Measurements from ENCODE around the gene SLCO6A1.

DNA sequence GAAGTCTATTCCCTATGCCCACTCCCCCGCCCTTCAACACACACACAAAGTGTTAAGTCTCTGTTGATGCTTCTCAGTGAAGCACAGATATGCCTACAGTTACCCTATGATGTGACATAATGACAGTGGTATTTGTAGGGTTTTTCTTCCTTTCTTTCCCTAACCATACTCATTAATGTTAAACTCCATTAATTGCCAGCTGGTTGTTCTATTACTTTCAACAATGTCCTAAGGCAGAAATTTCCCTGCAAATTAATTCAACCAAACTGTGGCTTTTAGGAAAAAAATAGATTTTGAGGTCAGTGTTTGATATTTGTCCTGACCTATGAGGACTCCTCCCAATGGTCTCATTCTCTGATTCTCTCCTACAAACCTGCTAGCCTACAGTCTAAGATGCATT is 38.2 kb upstream of the SLCO6A1 start:
- TF ChIP-seq, protein P1, sequence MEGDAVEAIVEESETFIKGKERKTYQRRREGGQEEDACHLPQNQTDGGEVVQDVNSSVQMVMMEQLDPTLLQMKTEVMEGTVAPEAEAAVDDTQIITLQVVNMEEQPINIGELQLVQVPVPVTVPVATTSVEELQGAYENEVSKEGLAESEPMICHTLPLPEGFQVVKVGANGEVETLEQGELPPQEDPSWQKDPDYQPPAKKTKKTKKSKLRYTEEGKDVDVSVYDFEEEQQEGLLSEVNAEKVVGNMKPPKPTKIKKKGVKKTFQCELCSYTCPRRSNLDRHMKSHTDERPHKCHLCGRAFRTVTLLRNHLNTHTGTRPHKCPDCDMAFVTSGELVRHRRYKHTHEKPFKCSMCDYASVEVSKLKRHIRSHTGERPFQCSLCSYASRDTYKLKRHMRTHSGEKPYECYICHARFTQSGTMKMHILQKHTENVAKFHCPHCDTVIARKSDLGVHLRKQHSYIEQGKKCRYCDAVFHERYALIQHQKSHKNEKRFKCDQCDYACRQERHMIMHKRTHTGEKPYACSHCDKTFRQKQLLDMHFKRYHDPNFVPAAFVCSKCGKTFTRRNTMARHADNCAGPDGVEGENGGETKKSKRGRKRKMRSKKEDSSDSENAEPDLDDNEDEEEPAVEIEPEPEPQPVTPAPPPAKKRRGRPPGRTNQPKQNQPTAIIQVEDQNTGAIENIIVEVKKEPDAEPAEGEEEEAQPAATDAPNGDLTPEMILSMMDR (IDR thresholded peaks at IDR 0.05; ENCODE audit: low read depth, low read length) = no peak
- no peak for TF ChIP-seq EZH2phosphoT487 (IDR thresholded peaks at IDR 0.05; ENCODE audit: low read depth)

Data from OCI-LY3 (cell line).